ENCODE data around the gene SMAD9. TPM values are rescaled to one million over a fixed set of nuclear protein-coding genes. Genes with fewer than 3 reads are reported as not detected.

Gene SMAD9
- total and polyA plus RNA-seq, 2 donors (not counting 1 experiment from before 2014, with no cell fraction given): 3.5 to 4.8 TPM

DNA sequence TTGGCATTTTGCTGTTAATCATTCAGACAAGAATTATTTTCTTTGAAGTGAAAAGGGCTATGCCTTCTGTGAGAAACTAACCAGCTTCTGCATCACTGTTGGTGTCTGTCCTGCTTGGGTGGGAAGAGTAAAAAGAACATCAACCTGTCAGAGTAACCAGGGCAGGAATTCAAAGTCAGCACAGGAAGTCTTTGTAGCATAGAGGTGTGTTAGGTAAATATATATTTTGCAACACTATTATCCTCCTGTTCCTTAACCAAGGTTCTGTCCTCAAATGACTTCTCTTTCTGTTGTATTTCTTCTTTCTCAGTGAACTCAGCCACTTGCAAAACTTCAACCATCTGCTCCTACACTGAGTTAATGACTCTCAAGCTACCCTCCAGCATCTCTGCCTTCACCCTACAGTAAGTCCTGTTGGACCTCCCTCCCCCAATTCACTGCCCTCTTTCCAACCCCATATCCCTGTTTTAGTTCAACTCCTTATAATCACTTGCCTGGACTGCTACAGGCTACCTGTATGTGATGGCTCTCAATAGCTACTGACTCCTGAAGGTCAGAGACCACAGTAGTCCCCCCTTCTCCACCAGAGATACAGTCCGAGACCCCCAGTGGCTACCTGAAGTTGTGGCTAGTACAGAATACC, 49.9 kb downstream of the SMAD9 start:
- Histone ChIP-seq H3K36me3 (ENCODE audit: control insufficient read depth, insufficient read depth, low read length) (no peaks in the 10 kb centered on the region), H3K9ac (ENCODE audit: insufficient read depth, low read length) (no peak overlapping the region), H3K79me2 (ENCODE audit: control insufficient read depth, insufficient read depth, low read length) (no peaks in the 10 kb centered on the region), H3K27ac (ENCODE audit: insufficient read depth, low read length) (no peak overlapping the region), H3K9me3 (ENCODE audit: control insufficient read depth, insufficient read depth, low read depth, low read length) (no peaks in the 10 kb centered on the region), H3K4me2 (ENCODE audit: extremely low read depth, insufficient read depth, low read length) (no peak overlapping the region), H4K20me1 (ENCODE audit: control insufficient read depth, extremely low read depth, insufficient read depth, low read length) (no peaks in the 10 kb centered on the region), H3K4me3 (replicated peaks in 1 of 4; ENCODE audit: control extremely low read depth in 1 of 4, insufficient read depth in 1 of 4, low read depth in 3 of 4, low read length in 4 of 4) (no peak overlapping the region), H3K4me1 (ENCODE audit: control insufficient read depth, extremely low read depth, insufficient read depth, low read length) (no peaks in the 10 kb centered on the region), H3K27me3 (ENCODE audit: control insufficient read depth, insufficient read depth, low read length) (no peaks in the 10 kb centered on the region), H2AFZ (ENCODE audit: low read length) (no peak overlapping the region)
- TF ChIP-seq, protein P1, sequence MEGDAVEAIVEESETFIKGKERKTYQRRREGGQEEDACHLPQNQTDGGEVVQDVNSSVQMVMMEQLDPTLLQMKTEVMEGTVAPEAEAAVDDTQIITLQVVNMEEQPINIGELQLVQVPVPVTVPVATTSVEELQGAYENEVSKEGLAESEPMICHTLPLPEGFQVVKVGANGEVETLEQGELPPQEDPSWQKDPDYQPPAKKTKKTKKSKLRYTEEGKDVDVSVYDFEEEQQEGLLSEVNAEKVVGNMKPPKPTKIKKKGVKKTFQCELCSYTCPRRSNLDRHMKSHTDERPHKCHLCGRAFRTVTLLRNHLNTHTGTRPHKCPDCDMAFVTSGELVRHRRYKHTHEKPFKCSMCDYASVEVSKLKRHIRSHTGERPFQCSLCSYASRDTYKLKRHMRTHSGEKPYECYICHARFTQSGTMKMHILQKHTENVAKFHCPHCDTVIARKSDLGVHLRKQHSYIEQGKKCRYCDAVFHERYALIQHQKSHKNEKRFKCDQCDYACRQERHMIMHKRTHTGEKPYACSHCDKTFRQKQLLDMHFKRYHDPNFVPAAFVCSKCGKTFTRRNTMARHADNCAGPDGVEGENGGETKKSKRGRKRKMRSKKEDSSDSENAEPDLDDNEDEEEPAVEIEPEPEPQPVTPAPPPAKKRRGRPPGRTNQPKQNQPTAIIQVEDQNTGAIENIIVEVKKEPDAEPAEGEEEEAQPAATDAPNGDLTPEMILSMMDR (conservative IDR thresholded peaks at IDR 0.05 in 1 of 2, IDR thresholded peaks at IDR 0.05 in 1 of 2; ENCODE audit: low read depth in 1 of 2, low read length in 2 of 2): no peak
- no peak for TF ChIP-seq EZH2 (IDR thresholded peaks at IDR 0.05; ENCODE audit: low read length, missing control alignments)
- no peak for DNase-seq (ENCODE audit: low read depth in 2 of 2)

DNA sequence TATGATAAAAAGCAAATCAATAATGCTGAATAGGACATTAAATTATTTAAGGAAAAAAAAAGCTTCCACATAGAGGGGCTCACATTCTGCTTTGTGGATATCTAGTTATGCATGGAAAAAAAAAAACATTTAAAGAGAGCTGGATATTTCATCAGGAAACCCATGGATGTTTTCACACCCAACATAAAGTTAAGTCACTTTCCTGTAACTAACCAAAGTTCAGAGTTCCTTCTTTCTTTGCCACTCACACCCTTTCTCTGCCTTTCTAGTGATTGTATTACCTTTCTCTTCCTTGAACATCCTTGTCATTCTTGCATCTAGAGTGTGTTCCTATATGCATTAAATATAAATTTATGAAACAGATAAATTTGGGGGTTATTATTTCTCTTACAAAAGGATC, 53.8 kb downstream of the SMAD9 start:
- Histone ChIP-seq H3K4me1 (ENCODE audit: control insufficient read depth, extremely low read depth, insufficient read depth, low read length) (no peaks in the 10 kb centered on the region), H2AFZ (ENCODE audit: low read length) (no peak overlapping the region), H3K27ac (ENCODE audit: insufficient read depth, low read length) (no peak overlapping the region), H3K79me2 (ENCODE audit: control insufficient read depth, insufficient read depth, low read length) (no peaks in the 10 kb centered on the region), H3K4me2 (ENCODE audit: extremely low read depth, insufficient read depth, low read length) (no peak overlapping the region), H3K27me3 (ENCODE audit: control insufficient read depth, insufficient read depth, low read length) (no peaks in the 10 kb centered on the region), H3K9ac (ENCODE audit: insufficient read depth, low read length) (no peak overlapping the region), H3K36me3 (ENCODE audit: control insufficient read depth, insufficient read depth, low read length) (no peaks in the 10 kb centered on the region), H3K4me3 (replicated peaks in 1 of 4; ENCODE audit: control extremely low read depth in 1 of 4, insufficient read depth in 1 of 4, low read depth in 3 of 4, low read length in 4 of 4) (no peak overlapping the region), H3K9me3 (ENCODE audit: control insufficient read depth, insufficient read depth, low read depth, low read length) (no peaks in the 10 kb centered on the region), H4K20me1 (ENCODE audit: control insufficient read depth, extremely low read depth, insufficient read depth, low read length) (no peaks in the 10 kb centered on the region)
- TF ChIP-seq, protein P1 (conservative IDR thresholded peaks at IDR 0.05 in 1 of 2, IDR thresholded peaks at IDR 0.05 in 1 of 2; ENCODE audit: low read depth in 1 of 2, low read length in 2 of 2): no peak
- TF ChIP-seq EZH2 (IDR thresholded peaks at IDR 0.05; ENCODE audit: low read length, missing control alignments): no peak
- no peak for DNase-seq (ENCODE audit: low read depth in 2 of 2)

DNA sequence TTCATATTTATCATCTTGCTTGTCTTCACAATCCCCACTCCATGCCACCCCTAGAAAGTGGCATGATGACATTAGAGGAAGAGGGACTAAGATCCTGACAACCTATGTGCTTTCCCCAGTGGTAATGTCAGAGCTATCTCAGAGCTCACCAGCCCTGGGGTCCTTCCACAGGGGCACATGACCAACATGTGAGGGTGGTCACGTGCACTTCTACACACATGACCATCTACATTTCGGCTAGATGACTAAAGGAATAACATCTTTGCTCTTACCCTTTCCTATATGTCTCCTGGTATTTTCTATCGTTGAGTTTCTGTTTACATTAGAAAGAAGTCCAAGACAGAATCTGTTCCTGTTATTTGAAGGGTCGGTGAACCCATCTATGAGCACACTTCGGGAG, 54.8 kb downstream of the SMAD9 start:
- H3K36me3 ChIP-seq (ENCODE audit: control insufficient read depth, insufficient read depth, low read length): no peaks in the 10 kb centered on the region
- H3K4me1 ChIP-seq (ENCODE audit: control insufficient read depth, extremely low read depth, insufficient read depth, low read length): no peaks in the 10 kb centered on the region
- no peak overlapping the region for H2AFZ ChIP-seq (ENCODE audit: low read length)
- H3K79me2 ChIP-seq (ENCODE audit: control insufficient read depth, insufficient read depth, low read length): no peaks in the 10 kb centered on the region
- no peaks in the 10 kb centered on the region for H4K20me1 ChIP-seq (ENCODE audit: control insufficient read depth, extremely low read depth, insufficient read depth, low read length)
- no peak for TF ChIP-seq EZH2 (IDR thresholded peaks at IDR 0.05; ENCODE audit: low read length, missing control alignments)
- TF ChIP-seq, protein P1 (conservative IDR thresholded peaks at IDR 0.05 in 1 of 2, IDR thresholded peaks at IDR 0.05 in 1 of 2; ENCODE audit: low read depth in 1 of 2, low read length in 2 of 2): no peak
- no peak overlapping the region for H3K9ac ChIP-seq (ENCODE audit: insufficient read depth, low read length)
- no peak for DNase-seq (ENCODE audit: low read depth in 2 of 2)
- H3K27me3 ChIP-seq (ENCODE audit: control insufficient read depth, insufficient read depth, low read length): no peaks in the 10 kb centered on the region
- H3K27ac ChIP-seq (ENCODE audit: insufficient read depth, low read length): no peak overlapping the region
- H3K4me2 ChIP-seq (ENCODE audit: extremely low read depth, insufficient read depth, low read length): no peak overlapping the region
- no peak overlapping the region for H3K4me3 ChIP-seq (replicated peaks in 1 of 4; ENCODE audit: control extremely low read depth in 1 of 4, insufficient read depth in 1 of 4, low read depth in 3 of 4, low read length in 4 of 4)
- H3K9me3 ChIP-seq (ENCODE audit: control insufficient read depth, insufficient read depth, low read depth, low read length): no peaks in the 10 kb centered on the region
